GM23338 (cell line): ENCODE measurements around the gene FLT3.

ENCODE experiments used
- CREB1 ChIP-seq: fragments of 250-450 bp; sonication (Bioruptor Pico); IDR thresholded peaks from 2 replicates; pipeline ENCODE4 v1.5.0; 2020; ENCODE audit warnings: low read depth, mild to moderate bottlenecking, moderate library complexity
- CTCF ChIP-seq, 2 experiments: fragments of 200-600 bp in 1 of 2; sonication (generic) in 1 of 2; conservative IDR thresholded peaks; 2 replicates each; pipeline versions ENCODE4 v1.5.1 to v1.6.1; 2016 to 2017; ENCODE audit warnings: antibody characterized with exemption in 2 of 2, low read depth in 2 of 2, mild to moderate bottlenecking in 2 of 2, moderate library complexity in 1 of 2
- ETS1 ChIP-seq: IDR thresholded peaks from 2 replicates; pipeline ENCODE4 v1.6.1; 2016; ENCODE audit warnings: antibody characterized with exemption
- EZH2 ChIP-seq: fragments of 200-600 bp; sonication (generic); IDR thresholded peaks from one replicate; pipeline ENCODE4 v1.8.0; 2017; ENCODE audit warnings: antibody characterized with exemption, mild to moderate bottlenecking, low read depth; ENCODE audit not compliant: unreplicated experiment
- EZH2phosphoT487 ChIP-seq: fragments of 200-600 bp; sonication (generic); IDR thresholded peaks from one replicate; pipeline ENCODE4 v1.8.1; 2018; ENCODE audit warnings: antibody characterized with exemption; ENCODE audit not compliant: unreplicated experiment
- POLR2AphosphoS5 ChIP-seq: IDR thresholded peaks from 2 replicates; pipeline ENCODE4 v1.6.1; 2016; ENCODE audit warnings: antibody characterized with exemption, low read depth
- ZNF114 ChIP-seq: fragments of 250-450 bp; sonication (Bioruptor Pico); IDR thresholded peaks from 2 replicates; pipeline ENCODE4 v1.5.0; 2020; ENCODE audit warnings: mild to moderate bottlenecking, moderate library complexity
- TF ChIP-seq, protein P1 (sequence below): IDR thresholded peaks from one replicate; pipeline ENCODE4 v1.6.1; 2018; ENCODE audit warnings: antibody characterized with exemption; ENCODE audit not compliant: unreplicated experiment

DNA sequence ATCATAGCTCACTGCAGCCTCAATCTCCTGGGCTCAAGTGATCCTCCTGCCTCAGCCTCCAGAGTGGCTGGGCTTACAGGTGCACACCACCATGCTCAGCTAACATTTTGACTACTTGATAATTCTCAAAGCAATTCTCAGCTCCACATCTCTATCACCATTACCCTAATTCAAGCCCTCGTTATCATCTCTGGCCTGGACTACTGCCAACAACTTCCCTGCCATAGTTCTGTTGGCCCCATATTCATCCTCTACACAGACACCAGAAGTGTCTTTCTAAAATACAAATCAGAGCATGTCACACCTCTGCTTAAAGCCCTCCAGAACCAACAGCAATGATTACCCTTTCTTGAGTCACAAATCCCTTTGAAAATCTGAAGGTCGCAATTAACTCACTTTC, 7.9 kb downstream of the FLT3 start:
- TF ChIP-seq CTCF (conservative IDR thresholded peaks at IDR 0.05; ENCODE audit: low read depth in 2 of 2) (no peak), EZH2phosphoT487 (no peak), POLR2AphosphoS5 (no peak), CREB1 (no peak), EZH2 (no peak), ZNF114 (CRISPR knock-in tag) (no peak), ETS1 (no peak)
- TF ChIP-seq, protein P1, sequence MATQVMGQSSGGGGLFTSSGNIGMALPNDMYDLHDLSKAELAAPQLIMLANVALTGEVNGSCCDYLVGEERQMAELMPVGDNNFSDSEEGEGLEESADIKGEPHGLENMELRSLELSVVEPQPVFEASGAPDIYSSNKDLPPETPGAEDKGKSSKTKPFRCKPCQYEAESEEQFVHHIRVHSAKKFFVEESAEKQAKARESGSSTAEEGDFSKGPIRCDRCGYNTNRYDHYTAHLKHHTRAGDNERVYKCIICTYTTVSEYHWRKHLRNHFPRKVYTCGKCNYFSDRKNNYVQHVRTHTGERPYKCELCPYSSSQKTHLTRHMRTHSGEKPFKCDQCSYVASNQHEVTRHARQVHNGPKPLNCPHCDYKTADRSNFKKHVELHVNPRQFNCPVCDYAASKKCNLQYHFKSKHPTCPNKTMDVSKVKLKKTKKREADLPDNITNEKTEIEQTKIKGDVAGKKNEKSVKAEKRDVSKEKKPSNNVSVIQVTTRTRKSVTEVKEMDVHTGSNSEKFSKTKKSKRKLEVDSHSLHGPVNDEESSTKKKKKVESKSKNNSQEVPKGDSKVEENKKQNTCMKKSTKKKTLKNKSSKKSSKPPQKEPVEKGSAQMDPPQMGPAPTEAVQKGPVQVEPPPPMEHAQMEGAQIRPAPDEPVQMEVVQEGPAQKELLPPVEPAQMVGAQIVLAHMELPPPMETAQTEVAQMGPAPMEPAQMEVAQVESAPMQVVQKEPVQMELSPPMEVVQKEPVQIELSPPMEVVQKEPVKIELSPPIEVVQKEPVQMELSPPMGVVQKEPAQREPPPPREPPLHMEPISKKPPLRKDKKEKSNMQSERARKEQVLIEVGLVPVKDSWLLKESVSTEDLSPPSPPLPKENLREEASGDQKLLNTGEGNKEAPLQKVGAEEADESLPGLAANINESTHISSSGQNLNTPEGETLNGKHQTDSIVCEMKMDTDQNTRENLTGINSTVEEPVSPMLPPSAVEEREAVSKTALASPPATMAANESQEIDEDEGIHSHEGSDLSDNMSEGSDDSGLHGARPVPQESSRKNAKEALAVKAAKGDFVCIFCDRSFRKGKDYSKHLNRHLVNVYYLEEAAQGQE: no peak
